Stimulated activated CD8-positive, alpha-beta memory T cell treated with anti-CD3 and anti-CD28 coated beads, Interleukin-4, amount 100 ng/mL, for 24 hours (primary cell): Measurements from ENCODE around the gene FCGR3A.

Source experiments
- DNase-seq: peaks from one replicate; pipeline ENCODE4 v3.0.0-alpha.2; 2020; ENCODE audit warnings: low read depth

FCGR3A gene

GRCh38 chr1:161501234-161501633, 48.4 kb downstream of the FCGR3A start:
- DNase-seq = no peak

DNA sequence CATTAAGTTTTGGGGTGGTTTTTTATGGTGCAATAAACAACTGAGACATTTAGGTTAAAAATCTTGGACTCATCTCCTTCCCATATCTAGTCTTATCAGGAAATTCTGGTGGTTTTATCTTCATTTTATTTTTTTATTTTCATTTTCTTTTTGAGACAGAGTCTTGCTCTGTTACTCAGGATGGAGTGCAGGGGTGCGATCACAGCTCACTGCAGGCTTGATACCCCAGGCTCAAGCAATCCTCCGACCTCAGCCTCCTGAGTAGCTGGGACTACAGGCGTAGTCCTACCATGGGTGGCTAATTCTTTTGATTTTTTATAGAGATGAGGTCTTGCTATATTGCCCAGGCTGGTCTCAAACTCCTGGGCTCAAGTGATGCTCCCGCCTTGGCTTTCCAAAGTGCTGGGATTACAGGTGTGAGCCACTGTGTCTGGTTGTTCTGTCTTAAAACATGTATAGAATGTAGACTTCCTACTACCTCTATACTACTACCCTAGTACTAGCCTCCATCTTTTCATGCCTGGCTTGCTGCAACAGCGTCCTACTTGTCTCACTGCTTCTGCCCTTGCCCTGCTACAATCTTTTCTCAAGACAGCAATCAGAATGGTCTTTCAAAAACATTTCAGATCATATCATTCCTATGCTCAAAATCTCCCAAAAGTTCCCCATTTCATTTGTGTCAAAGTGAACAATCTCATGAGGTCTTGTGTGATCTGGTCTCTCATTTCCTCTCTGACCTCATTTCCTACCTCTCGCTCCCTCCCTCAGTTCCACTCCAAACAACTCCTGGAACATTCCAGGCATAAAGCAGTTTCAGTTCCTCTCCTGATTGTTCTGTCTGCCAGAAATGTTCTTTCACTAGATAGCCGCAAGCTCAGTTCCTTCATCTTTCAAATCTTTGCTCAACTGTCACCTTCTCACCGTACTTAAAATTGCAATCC, 50.2 kb downstream of the FCGR3A start:
- no peak for DNase-seq

GRCh38 chr1:161498646-161499045, 51.0 kb downstream of the FCGR3A start:
- DNase-seq = no peak

GRCh38 chr1:161497961-161498360, 51.7 kb downstream of the FCGR3A start:
- no peak for DNase-seq

GRCh38 chr1:161495490-161495889, 54.1 kb downstream of the FCGR3A start:
- DNase-seq = no peak

DNA sequence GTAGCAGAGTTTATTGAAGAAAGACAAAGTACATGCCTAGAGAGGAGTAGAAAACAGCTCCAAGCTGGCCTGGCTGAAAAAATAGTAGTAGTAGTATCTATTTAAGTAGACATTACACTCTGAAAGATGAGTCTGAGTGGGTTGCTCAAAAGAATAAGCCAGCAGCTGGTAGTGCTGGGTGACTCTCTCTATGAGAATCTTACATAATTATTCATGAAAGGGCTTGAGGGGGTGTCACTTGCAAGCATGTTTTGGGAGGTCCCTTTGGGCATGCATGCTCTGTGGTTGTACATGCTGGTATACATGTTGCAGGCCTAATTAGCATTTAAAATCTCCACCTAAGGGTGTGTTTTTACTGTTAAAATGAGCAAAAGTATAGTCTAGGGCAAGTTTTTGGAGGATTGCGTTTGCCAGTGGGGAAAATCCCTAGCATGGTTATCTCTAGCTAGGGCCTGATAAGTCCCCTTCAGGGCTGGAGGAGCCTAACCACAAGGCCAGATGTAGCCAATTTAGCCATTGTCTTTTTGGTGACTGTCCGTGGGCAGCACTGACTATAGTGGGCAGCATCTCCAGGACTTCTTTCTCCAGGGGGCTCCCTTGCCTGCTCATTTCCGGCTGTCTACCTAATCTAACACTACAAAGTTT, 55.4 kb downstream of the FCGR3A start:
- DNase-seq = no peak

GRCh38 chr1:161492827-161493226, 56.8 kb downstream of the FCGR3A start:
- no peak for DNase-seq
